H1 (cell line): ENCODE measurements around the gene GSG1L. TPM values are rescaled to one million over a fixed set of nuclear protein-coding genes. Genes with fewer than 3 reads are reported as not detected.

Experiments used
- CTCF ChIA-PET: fragments of 300-600 bp; sonication (Branson Sonifier 250); formaldehyde crosslinking; loops from one replicate; lab custom pipeline; 2021; ENCODE audit not compliant: partially characterized antibody; lab: Charles Lee
- POLR2A ChIA-PET: fragments of 300-600 bp; sonication (Branson Sonifier 250); formaldehyde crosslinking; loops from one replicate; lab custom pipeline; 2021; ENCODE audit warnings: inconsistent platforms; ENCODE audit not compliant: partially characterized antibody; lab: Charles Lee
- DNase-seq, 2 experiments: peaks; one replicate each; pipeline versions ENCODE4 v3.0.0 to v3.0.0-alpha.2; 2010 to 2022; ENCODE audit warnings: low spot score in 2 of 2, low read depth in 1 of 2, mixed read lengths in 1 of 2
- FAIRE-seq: peaks from 2 replicates; lab custom pipeline; 2011; peaks lifted over from hg19 to GRCh38; lab: Jason Lieb, UNC
- H2AFZ ChIP-seq: 2 replicates; pipeline ENCODE4 v1.8.1; 2012; ENCODE audit warnings: low read length, inconsistent platforms
- H2AK5ac ChIP-seq: 2 replicates; pipeline ENCODE4 v1.6.1; 2013; ENCODE audit warnings: low read depth, low read length
- H2BK120ac ChIP-seq: replicated peaks from 2 replicates; pipeline ENCODE3; 2013; ENCODE audit warnings: low read depth, low read length, inconsistent platforms
- H2BK12ac ChIP-seq: 2 replicates; pipeline ENCODE4 v1.6.1; 2013; ENCODE audit warnings: low read depth, low read length
- H2BK15ac ChIP-seq: 2 replicates; pipeline ENCODE4 v1.6.1; 2013; ENCODE audit warnings: low read length
- H2BK20ac ChIP-seq: 2 replicates; pipeline ENCODE4 v1.6.1; 2013; ENCODE audit warnings: low read length
- H2BK5ac ChIP-seq: 2 replicates; pipeline ENCODE4 v1.6.1; 2013; ENCODE audit warnings: low read depth, low read length
- H3K14ac ChIP-seq: 2 replicates; pipeline ENCODE4 v1.6.1; 2013; ENCODE audit warnings: inconsistent platforms; ENCODE audit not compliant: insufficient read length
- H3K18ac ChIP-seq: 2 replicates; pipeline ENCODE4 v1.6.1; 2013; ENCODE audit warnings: low read length; ENCODE audit errors: extremely low read depth
- H3K23ac ChIP-seq: 2 replicates; pipeline ENCODE4 v1.6.1; 2013; ENCODE audit warnings: inconsistent platforms; ENCODE audit not compliant: insufficient read length
- H3K23me2 ChIP-seq: 2 replicates; pipeline ENCODE4 v1.6.1; 2013; ENCODE audit warnings: low read depth, low read length
- H3K27ac ChIP-seq: 2 replicates; pipeline ENCODE4 v1.6.1; 2011; ENCODE audit warnings: low read depth, low read length, inconsistent platforms
- H3K27me3 ChIP-seq, 4 experiments: replicated peaks in 1 of 4; 1 replicate in 1 of 4; 2 replicates in 3 of 4; pipeline versions ENCODE4 v1.6.1 to v1.8.1; 2011 to 2013; ENCODE audit warnings: low read length in 3 of 4, mild to moderate bottlenecking in 3 of 4, inconsistent platforms in 2 of 4, mixed read lengths in 2 of 4, moderate library complexity in 1 of 4; ENCODE audit not compliant: control insufficient read depth in 3 of 4, insufficient read depth in 3 of 4; ENCODE audit errors: extremely low read depth in 1 of 4
- H3K36me3 ChIP-seq, 4 experiments: 2 replicates each; pipeline versions ENCODE4 v1.6.1 to v1.8.1; 2011 to 2013; ENCODE audit warnings: mild to moderate bottlenecking in 4 of 4, low read length in 3 of 4, moderate library complexity in 2 of 4, control low read depth in 1 of 4, inconsistent platforms in 1 of 4; ENCODE audit not compliant: insufficient read depth in 4 of 4, control insufficient read depth in 2 of 4
- H3K4ac ChIP-seq: replicated peaks from 2 replicates; pipeline ENCODE3; 2013; ENCODE audit warnings: low read length, low read depth, mixed read lengths, inconsistent platforms; ENCODE audit not compliant: insufficient read length
- H3K4me1 ChIP-seq, 4 experiments: replicated peaks in 1 of 4; 1 replicate in 1 of 4; 2 replicates in 3 of 4; pipeline versions ENCODE4 v1.6.1 to v1.8.1; 2011 to 2013; ENCODE audit warnings: low read length in 3 of 4, inconsistent platforms in 2 of 4, mixed read lengths in 1 of 4; ENCODE audit not compliant: insufficient read depth in 4 of 4, control insufficient read depth in 3 of 4
- H3K4me2 ChIP-seq, 2 experiments: 2 replicates each; pipeline versions ENCODE4 v1.6.1 to v1.8.1; 2011 to 2013; ENCODE audit warnings: low read depth in 2 of 2, low read length in 2 of 2, control low read depth in 1 of 2, inconsistent platforms in 1 of 2, mild to moderate bottlenecking in 1 of 2; ENCODE audit not compliant: insufficient read depth in 1 of 2
- H3K4me3 ChIP-seq, 4 experiments: fragments of 200-600, 300-600 bp in 1 of 4; sonication (generic), shearing (Covaris generic), sonication (Bioruptor Twin) in 1 of 4; 2 replicates each; pipeline versions ENCODE4 v1.5.1 to v1.8.1; 2011 to 2016; ENCODE audit warnings: low read length in 4 of 4, low read depth in 3 of 4, control low read depth in 2 of 4, inconsistent platforms in 2 of 4, mild to moderate bottlenecking in 2 of 4, mixed read lengths in 1 of 4, moderate library complexity in 1 of 4; ENCODE audit not compliant: insufficient read depth in 2 of 4; ENCODE audit errors: extremely low read depth in 1 of 4
- H3K56ac ChIP-seq: replicated peaks from 2 replicates; pipeline ENCODE3; 2013; ENCODE audit warnings: low read depth, mild to moderate bottlenecking, mixed read lengths, low read length, inconsistent platforms; ENCODE audit not compliant: insufficient read length
- H3K79me1 ChIP-seq: 2 replicates; pipeline ENCODE4 v1.6.1; 2013; ENCODE audit warnings: low read depth, low read length, control low read depth
- H3K79me2 ChIP-seq, 2 experiments: 2 replicates each; pipeline versions ENCODE4 v1.6.1 to v1.8.1; 2012 to 2013; ENCODE audit warnings: low read length in 2 of 2, mild to moderate bottlenecking in 2 of 2, inconsistent platforms in 1 of 2; ENCODE audit not compliant: insufficient read depth in 2 of 2, control insufficient read depth in 1 of 2
- H3K9ac ChIP-seq, 4 experiments: replicated peaks in 1 of 4; 1 replicate in 1 of 4; 2 replicates in 3 of 4; pipeline versions ENCODE4 v1.6.1 to v1.8.1; 2011 to 2013; ENCODE audit warnings: low read depth in 3 of 4, low read length in 3 of 4, control low read depth in 2 of 4, mild to moderate bottlenecking in 2 of 4, moderate library complexity in 2 of 4, inconsistent platforms in 1 of 4; ENCODE audit errors: extremely low read depth in 1 of 4
- H3K9me3 ChIP-seq, 2 experiments: 2 replicates each; pipeline versions ENCODE4 v1.6.1 to v1.8.1; 2012 to 2013; ENCODE audit warnings: mild to moderate bottlenecking in 2 of 2, moderate library complexity in 2 of 2, control low read depth in 1 of 2, inconsistent platforms in 1 of 2, low read depth in 1 of 2, low read length in 1 of 2, mixed read lengths in 1 of 2; ENCODE audit not compliant: insufficient read depth in 2 of 2
- H4K20me1 ChIP-seq, 2 experiments: replicated peaks in 1 of 2; 2 replicates each; pipeline versions ENCODE3 to v1.8.1; 2011 to 2013; ENCODE audit warnings: inconsistent platforms in 2 of 2, low read length in 2 of 2, mild to moderate bottlenecking in 1 of 2; ENCODE audit not compliant: insufficient read depth in 2 of 2, control insufficient read depth in 1 of 2
- H4K5ac ChIP-seq: 2 replicates; pipeline ENCODE4 v1.6.1; 2013; ENCODE audit warnings: low read length, low read depth, mixed read lengths, inconsistent platforms; ENCODE audit not compliant: insufficient read length
- H4K8ac ChIP-seq: 2 replicates; pipeline ENCODE4 v1.8.0; 2013; ENCODE audit warnings: mild to moderate bottlenecking, moderate library complexity, low read length, inconsistent platforms; ENCODE audit not compliant: insufficient read depth; ENCODE audit errors: extremely low read depth
- H4K91ac ChIP-seq: replicated peaks from 2 replicates; pipeline ENCODE3; 2013; ENCODE audit warnings: low read length, mixed read lengths, inconsistent platforms; ENCODE audit not compliant: insufficient read length
- BACH1 ChIP-seq: IDR thresholded peaks from 2 replicates; pipeline ENCODE4 v1.6.1; 2012; ENCODE audit warnings: low read length, improper control_type of control experiment
- FOSL1 ChIP-seq: IDR thresholded peaks from 2 replicates; pipeline ENCODE4 v1.6.1; 2011; ENCODE audit warnings: mild to moderate bottlenecking, low read depth, low read length, moderate library complexity; ENCODE audit not compliant: insufficient read depth
- HDAC6 ChIP-seq: IDR thresholded peaks from one replicate; pipeline ENCODE4 v1.7.1; 2012; ENCODE audit warnings: low read depth, mild to moderate bottlenecking, inconsistent platforms, low read length, moderate library complexity
- NANOG ChIP-seq: IDR thresholded peaks from 2 replicates; pipeline ENCODE4 v1.6.1; 2011; ENCODE audit warnings: low read length, low read depth, mild to moderate bottlenecking, inconsistent platforms; ENCODE audit not compliant: insufficient read depth, poor library complexity, severe bottlenecking
- PHF8 ChIP-seq: fragments of 200-600 bp; sonication (generic); conservative IDR thresholded peaks from 2 replicates; pipeline ENCODE4 v1.7.1; 2012; ENCODE audit warnings: low read depth, mild to moderate bottlenecking, inconsistent platforms, low read length, moderate library complexity
- RAD21 ChIP-seq, 2 experiments: IDR thresholded peaks in 1 of 2; conservative IDR thresholded peaks in 1 of 2; 2 replicates each; pipeline ENCODE4 v1.6.1; 2011; ENCODE audit warnings: low read depth in 2 of 2, low read length in 2 of 2, improper control_type of control experiment in 1 of 2, inconsistent platforms in 1 of 2, mild to moderate bottlenecking in 1 of 2, moderate library complexity in 1 of 2
- RNF2 ChIP-seq: fragments of 200-900, 300-1000 bp; sonication (generic); IDR thresholded peaks from 2 replicates; pipeline ENCODE4 v1.7.1; 2016; ENCODE audit warnings: borderline replicate concordance, low read depth, mild to moderate bottlenecking, antibody characterized with exemption, low read length; ENCODE audit not compliant: poor library complexity, severe bottlenecking; ENCODE audit errors: missing control alignments
- SP1 ChIP-seq: IDR thresholded peaks from 2 replicates; pipeline ENCODE4 v1.6.1; 2011; ENCODE audit warnings: low read depth, low read length
- TBP ChIP-seq: IDR thresholded peaks from 2 replicates; pipeline ENCODE4 v1.6.1; 2011; ENCODE audit warnings: low read depth, low read length, improper control_type of control experiment
- TEAD4 ChIP-seq: IDR thresholded peaks from 2 replicates; pipeline ENCODE4 v1.6.1; 2012; ENCODE audit warnings: low read depth, low read length, inconsistent platforms, mixed read lengths
- ZNF274 ChIP-seq: IDR thresholded peaks from 2 replicates; pipeline ENCODE4 v1.7.0; 2012; ENCODE audit warnings: low read length, borderline replicate concordance; ENCODE audit errors: extremely low read depth
- WGBS, 2 experiments: shearing (Covaris generic) in 1 of 2; methylation state at CpG; one replicate each; pipeline versions ENCODE4 v1.1.6 to v1.1.7; 2013 to 2015; ENCODE audit warnings: low lambda C conversion rate in 2 of 2, mixed read lengths in 2 of 2, inconsistent platforms in 1 of 2, low coverage in 1 of 2, missing lambda C conversion rate in 1 of 2; ENCODE audit not compliant: insufficient replicate concordance in 2 of 2, insufficient coverage in 1 of 2, insufficient read length in 1 of 2; ENCODE audit errors: extremely low coverage in 1 of 2, missing lambda C conversion rate in 1 of 2; 5-methylcytosine and 5-hydroxymethylcytosine counted together
- polyA plus RNA-seq, 7 experiments: library from polyadenylated mRNA; depleted of rRNA in 3 of 7; stranded (reverse) in 5 of 7; unstranded in 2 of 7; fragments of >200 nt in 5 of 7; fragments of 200-250 nt in 2 of 7; gene quantifications; 1 replicate in 5 of 7; 2 replicates in 1 of 7; 4 replicates in 1 of 7; pipeline versions ENCODE4 v1.2.1 to v1.2.3, GENCODE V29; 2011 to 2013; ENCODE audit warnings: missing spikeins in 2 of 7, mixed read lengths in 2 of 7
- total RNA-seq: library from RNA; stranded (reverse); fragmentation: NEBNext Ultra II Directional; extraction: Animal tissue kit (Norgen Biotek cat#: 25700); gene quantifications from 2 replicates; pipeline ENCODE4 v1.2.1, GENCODE V29; 2021
- TF ChIP-seq, protein P1 (sequence below): IDR thresholded peaks from 2 replicates; pipeline ENCODE4 v1.6.1; 2012; ENCODE audit warnings: low read length, inconsistent platforms

The GSG1L gene
- total and polyA plus RNA-seq, 2 of the 8 experiments (the other 6 are each of a cell fraction or from before 2014, with no cell fraction given), result 0.71 to 1.1 TPM

DNA sequence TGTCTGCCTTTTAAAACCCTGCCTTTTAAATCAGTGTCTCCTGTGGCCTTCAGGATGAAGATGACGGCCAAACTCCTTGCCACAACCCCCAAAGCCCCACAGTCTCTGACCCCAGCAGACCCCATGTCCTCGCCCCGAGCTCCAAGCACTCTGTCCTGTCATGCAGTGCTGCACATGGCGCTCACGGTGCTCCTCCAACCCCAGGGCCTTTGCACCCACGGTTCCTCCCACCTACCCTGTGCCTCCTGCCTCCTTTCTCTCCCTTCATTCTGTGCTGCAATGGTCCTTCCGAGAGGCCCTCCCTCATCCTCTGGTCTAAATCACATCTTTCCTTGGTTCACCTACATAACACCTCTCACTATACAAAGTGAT, 278.2 kb downstream of the GSG1L start:
- DNase-seq, result no peak
- Histone ChIP-seq H3K36me3 (no peaks in the 10 kb centered on the region), H2AK5ac (no peak overlapping the region), H3K18ac (no peak overlapping the region), H4K8ac (0 out of 2 replicates have a peak overlapping the region, but pooled peaks have one; percentile 35), H3K4me2 (no peak overlapping the region), H3K9me3 (no peaks in the 10 kb centered on the region), H3K14ac (no peak overlapping the region), H3K23me2 (peaks cover 13% of the 10 kb centered on the region; the same call in 1 of the 2 replicates), H4K91ac (no peak overlapping the region), H3K56ac (no peak overlapping the region), H3K27ac (no peak overlapping the region), H2BK20ac (no peak overlapping the region), H3K23ac (no peak overlapping the region), H3K79me2 (no peaks in the 10 kb centered on the region), H3K4me3 (no peak overlapping the region), H3K9ac (no peak overlapping the region), H2BK120ac (no peak overlapping the region), H3K4ac (no peak overlapping the region), H3K79me1 (no peaks in the 10 kb centered on the region), H3K4me1 (0 out of 7 replicates have a peak, but pooled peaks cover 0 to 1% (median 0%) of the 10 kb centered on the region in 4 experiments), H2BK12ac (no peak overlapping the region), H4K5ac (no peak overlapping the region), H4K20me1 (peaks cover 0 to 9% of the 10 kb centered on the region in 2 experiments), H2AFZ (no peak overlapping the region), H2BK5ac (no peak overlapping the region), H3K27me3 (no peaks in the 10 kb centered on the region), H2BK15ac (no peak overlapping the region)
- WGBS, 2 experiments, result 92% methylated on average over 7 of the region's 7 CpGs; no CpG with 5 or more reads in 1 of the 2 experiments
- ChIA-PET CTCF (interaction anchor here (0.8 to 1.6 kb wide), 4 partner anchors 73 to 279 kb away, joined by 3 to 6 read pairs (median 3); no protein-coding TSS in a partner anchor), POLR2A (no interaction called here)
- FAIRE-seq, result no peak
- TF ChIP-seq HDAC6, result no peak
- TF ChIP-seq PHF8, result no peak
- no peak for TF ChIP-seq TBP
- no peak for TF ChIP-seq FOSL1
- TF ChIP-seq BACH1, result no peak
- no peak for TF ChIP-seq ZNF274
- TF ChIP-seq NANOG, result no peak
- TF ChIP-seq RNF2, result no peak
- no peak for TF ChIP-seq RAD21 (IDR thresholded peaks at IDR 0.05 in 1 of 2, conservative IDR thresholded peaks at IDR 0.05 in 1 of 2; ENCODE audit: low read depth in 2 of 2, low read length in 2 of 2)
- TF ChIP-seq SP1, result no peak
- TF ChIP-seq TEAD4, result no peak
- TF ChIP-seq, protein P1, sequence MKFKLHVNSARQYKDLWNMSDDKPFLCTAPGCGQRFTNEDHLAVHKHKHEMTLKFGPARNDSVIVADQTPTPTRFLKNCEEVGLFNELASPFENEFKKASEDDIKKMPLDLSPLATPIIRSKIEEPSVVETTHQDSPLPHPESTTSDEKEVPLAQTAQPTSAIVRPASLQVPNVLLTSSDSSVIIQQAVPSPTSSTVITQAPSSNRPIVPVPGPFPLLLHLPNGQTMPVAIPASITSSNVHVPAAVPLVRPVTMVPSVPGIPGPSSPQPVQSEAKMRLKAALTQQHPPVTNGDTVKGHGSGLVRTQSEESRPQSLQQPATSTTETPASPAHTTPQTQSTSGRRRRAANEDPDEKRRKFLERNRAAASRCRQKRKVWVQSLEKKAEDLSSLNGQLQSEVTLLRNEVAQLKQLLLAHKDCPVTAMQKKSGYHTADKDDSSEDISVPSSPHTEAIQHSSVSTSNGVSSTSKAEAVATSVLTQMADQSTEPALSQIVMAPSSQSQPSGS, result no peak
